Activated effector memory CD4-positive, alpha-beta T cell treated with Interleukin-2 at 50 U/mL for 16 hours (primary cell): Measurements from ENCODE around the gene ZNF722.
"Not testable (repeated sequence)": the region's sequence is repeated elsewhere in the genome, so short reads cannot be mapped to it uniquely, and the experiment has no call there.

ENCODE experiments used
- DNase-seq: peaks from one replicate; pipeline ENCODE4 v3.0.0-alpha.2; 2020

ZNF722 gene

GRCh38 chr7:63998549-63998948 is at the start of gene ZNF722:
TSS of gene ZNF722 (plus strand) at chr7:63998849. CDS start at chr7:63998962, 113 bp downstream.
- no peak for DNase-seq

DNA sequence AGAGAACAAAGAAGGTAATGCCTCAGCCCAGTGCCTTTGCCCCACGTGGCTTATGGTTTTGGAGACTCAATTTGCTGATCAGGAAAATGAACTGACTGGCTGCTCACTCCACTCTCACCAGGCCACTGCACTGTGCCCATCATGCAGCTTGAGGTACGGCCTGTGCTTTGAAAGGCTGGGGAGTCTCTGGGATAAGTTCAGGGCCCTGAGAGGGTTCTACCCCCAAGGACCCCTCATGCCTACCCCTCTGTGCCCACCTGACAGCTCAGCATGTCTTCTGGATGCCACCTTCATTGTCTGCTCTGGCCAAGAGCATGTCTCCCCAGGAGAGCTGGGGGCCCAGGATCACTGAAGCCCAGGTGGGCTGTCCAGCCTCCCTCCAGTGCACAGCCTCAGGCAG is 45.5 kb upstream of the ZNF722 start:
- no peak for DNase-seq

DNA sequence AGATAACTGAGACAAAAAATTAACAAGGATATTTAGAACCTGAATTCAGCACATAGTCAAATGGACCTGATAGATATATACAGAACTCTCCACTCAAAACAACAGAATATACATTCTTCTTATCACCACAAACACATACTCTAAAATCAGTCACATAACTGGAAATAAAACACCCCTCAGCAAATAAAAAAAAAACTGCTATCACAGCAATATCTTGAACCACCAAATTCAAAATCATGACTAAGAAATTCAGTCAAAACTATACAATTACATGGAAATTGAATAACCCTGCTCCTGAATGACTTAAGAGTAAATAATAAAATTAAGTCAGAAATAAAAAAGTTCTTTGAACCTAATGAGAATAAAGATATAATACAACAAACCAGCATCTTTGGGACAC is 30.0 kb upstream of the ZNF722 start:
- no peak for DNase-seq

- not testable (repeated sequence) for DNase-seq
These were observed 16.8 kb downstream of the ZNF722 start for GRCh38 chr7:64015496-64015895.

- DNase-seq = no peak
These were observed 36.7 kb downstream of the ZNF722 start for GRCh38 chr7:64035388-64035787.

- no peak for DNase-seq
These were observed 38.4 kb downstream of the ZNF722 start for GRCh38 chr7:64037095-64037494.

GRCh38 chr7:64045301-64046040 is 46.8 kb downstream of the ZNF722 start, which contains the start of gene ZNF727:
TSS of gene ZNF727 (plus strand) at chr7:64045434. CDS start at chr7:64045622, 188 bp downstream.
- no peak for DNase-seq

GRCh38 chr7:64046041-64046389 is 47.4 kb downstream of the ZNF722 start:
- DNase-seq = no peak
